IPS-18a (cell line): ENCODE data around the gene ZRSR2.

Experiments
- H3K27ac ChIP-seq: one replicate; pipeline ENCODE4 v1.5.1; 2013; ENCODE audit warnings: low read length
- H3K27me3 ChIP-seq: one replicate; pipeline ENCODE4 v1.6.1; 2013; ENCODE audit warnings: mild to moderate bottlenecking, low read length; ENCODE audit not compliant: control insufficient read depth, insufficient read depth
- H3K36me3 ChIP-seq: one replicate; pipeline ENCODE4 v1.6.1; 2013; ENCODE audit warnings: low read depth, low read length; ENCODE audit not compliant: control insufficient read depth
- H3K4me1 ChIP-seq: one replicate; pipeline ENCODE4 v1.6.1; 2013; ENCODE audit warnings: low read depth, low read length; ENCODE audit not compliant: control insufficient read depth
- H3K4me3 ChIP-seq: one replicate; pipeline ENCODE4 v1.5.1; 2013; ENCODE audit warnings: low read length
- H3K9ac ChIP-seq: one replicate; pipeline ENCODE4 v1.6.1; 2013; ENCODE audit warnings: mild to moderate bottlenecking, low read length, moderate library complexity
- H3K9me3 ChIP-seq: one replicate; pipeline ENCODE4 v1.6.1; 2013; ENCODE audit warnings: low read depth, low read length; ENCODE audit not compliant: control insufficient read depth

Gene ZRSR2

DNA sequence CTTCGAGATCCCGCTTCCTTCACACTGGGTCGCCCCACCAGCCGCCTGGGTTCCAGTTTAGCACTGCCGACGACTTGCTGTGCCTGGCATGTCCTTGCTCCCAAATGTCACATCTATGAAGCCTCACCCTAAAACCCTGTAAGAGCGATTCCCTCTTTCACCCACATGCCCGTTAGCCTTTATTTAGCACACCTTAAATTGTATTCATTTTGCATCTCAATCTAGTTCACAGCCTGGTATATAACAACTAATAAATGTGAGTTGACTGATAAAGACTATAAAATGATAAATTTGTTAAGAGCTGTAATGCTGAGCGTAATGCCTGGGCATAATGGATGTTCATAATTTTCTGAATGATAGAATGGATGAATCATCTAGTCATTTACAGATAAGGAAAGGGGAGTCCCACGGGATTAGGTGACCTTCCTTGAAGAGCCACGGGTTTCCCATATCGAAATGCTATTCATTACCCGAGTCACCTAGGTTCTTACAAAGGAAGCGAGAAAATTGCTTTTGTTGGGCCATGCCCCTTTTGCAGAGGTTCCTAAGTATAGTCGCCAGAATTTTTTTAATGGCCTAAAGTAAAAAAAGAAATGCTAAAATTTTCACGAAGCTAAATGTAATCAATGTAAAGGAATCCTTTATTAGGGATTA lies 65.4 kb downstream of the ZRSR2 start:
- Histone ChIP-seq H3K27me3 (no peaks in the 10 kb centered on the region), H3K4me3 (peak overlapping the region; percentile 98), H3K4me1 (peaks cover 37% of the 10 kb centered on the region), H3K9ac (peak overlapping the region; percentile 58), H3K36me3 (peaks cover 22% of the 10 kb centered on the region), H3K9me3 (no peaks in the 10 kb centered on the region), H3K27ac (peak overlapping the region; percentile 2)

DNA sequence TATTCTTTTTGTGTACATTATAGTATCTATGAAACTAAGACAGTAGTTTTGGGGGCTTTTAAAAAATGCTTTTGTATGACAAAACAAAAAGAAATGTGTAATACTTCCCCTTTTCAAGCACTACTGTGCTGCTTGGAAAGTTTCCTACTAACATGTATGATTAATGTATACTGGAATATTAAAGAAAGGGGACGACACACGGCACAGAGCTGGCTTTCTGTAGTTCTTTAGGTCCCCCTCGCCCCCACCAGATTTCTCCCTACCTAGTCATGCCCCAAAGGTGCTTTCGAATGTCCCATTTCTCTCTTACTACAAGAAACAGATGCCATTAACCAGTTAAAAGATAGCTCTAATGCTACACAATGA lies 65.9 kb downstream of the ZRSR2 start:
- H3K9ac ChIP-seq, result peak overlapping the region; percentile 58
- peaks cover 32% of the 10 kb centered on the region for H3K4me1 ChIP-seq
- H3K27ac ChIP-seq, result no peak overlapping the region
- H3K4me3 ChIP-seq, result peak overlapping the region; percentile 98
- H3K9me3 ChIP-seq, result no peaks in the 10 kb centered on the region
- no peaks in the 10 kb centered on the region for H3K27me3 ChIP-seq
- H3K36me3 ChIP-seq, result peaks cover 17% of the 10 kb centered on the region

DNA sequence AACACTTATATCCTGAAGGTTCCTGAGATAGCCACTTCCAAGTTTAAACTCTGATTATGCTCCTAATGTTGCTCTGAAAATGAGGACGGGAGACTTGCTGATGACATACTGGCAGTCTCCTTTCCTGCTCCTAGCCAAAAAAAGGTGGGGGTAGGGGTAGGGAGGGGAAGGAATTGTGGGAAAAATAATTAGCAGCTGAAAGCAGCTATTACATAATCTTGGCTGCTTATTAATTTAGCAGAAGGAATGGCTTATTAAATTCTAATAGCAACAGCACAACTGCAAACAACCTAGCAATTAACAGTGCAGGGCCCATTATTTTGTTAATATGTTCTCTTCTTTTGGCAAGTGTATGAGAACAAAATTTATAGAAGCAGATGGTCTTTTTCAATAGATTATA lies 66.4 kb downstream of the ZRSR2 start:
- no peaks in the 10 kb centered on the region for H3K9me3 ChIP-seq
- H3K4me1 ChIP-seq, result peaks cover 28% of the 10 kb centered on the region
- no peaks in the 10 kb centered on the region for H3K27me3 ChIP-seq
- peak overlapping the region; percentile 98 for H3K4me3 ChIP-seq
- peak overlapping the region; percentile 58 for H3K9ac ChIP-seq
- no peak overlapping the region for H3K27ac ChIP-seq
- H3K36me3 ChIP-seq, result peaks cover 13% of the 10 kb centered on the region

DNA sequence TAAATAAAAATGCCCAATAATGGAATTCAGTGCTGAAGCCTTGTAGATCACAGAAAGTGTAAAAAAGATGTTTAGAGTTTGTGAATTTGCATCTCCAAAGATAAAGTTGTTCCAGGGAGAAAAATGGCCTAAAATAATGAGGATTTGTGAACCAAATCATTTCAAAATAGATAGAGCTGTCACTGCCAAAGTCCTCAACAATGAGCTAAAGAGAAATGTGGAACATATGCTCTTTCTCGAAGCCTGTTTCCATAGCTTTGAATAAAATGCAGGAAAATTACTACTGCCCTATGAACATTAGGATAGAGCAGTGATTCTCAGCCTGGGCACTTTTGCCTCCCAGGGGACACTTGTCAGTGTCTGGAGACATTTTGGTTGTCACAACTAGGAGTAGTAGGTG lies 67.8 kb downstream of the ZRSR2 start:
- Histone ChIP-seq H3K27me3 (no peaks in the 10 kb centered on the region), H3K36me3 (no peaks in the 10 kb centered on the region), H3K4me1 (peaks cover 18% of the 10 kb centered on the region), H3K27ac (no peak overlapping the region), H3K9ac (no peak overlapping the region), H3K4me3 (no peak overlapping the region), H3K9me3 (no peaks in the 10 kb centered on the region)

DNA sequence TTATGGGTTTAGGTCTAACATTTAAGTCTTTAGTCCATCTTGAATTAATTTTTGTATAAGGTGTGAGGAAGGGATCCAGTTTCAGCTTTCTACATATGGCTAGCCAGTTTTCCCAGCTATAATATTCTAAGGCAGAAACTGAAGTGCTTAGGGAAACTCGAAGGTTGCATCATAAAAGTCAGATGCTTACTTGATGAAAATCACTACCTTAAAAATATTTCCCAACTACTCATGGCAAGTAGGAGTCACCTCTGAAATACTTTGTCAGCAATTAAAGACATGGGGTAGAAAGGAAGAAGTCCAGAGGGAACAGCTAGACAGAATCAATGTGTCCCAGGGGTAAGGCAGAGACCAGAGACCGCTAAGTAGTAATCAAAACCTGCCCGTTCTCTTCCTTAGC lies 70.6 kb downstream of the ZRSR2 start:
- no peaks in the 10 kb centered on the region for H3K36me3 ChIP-seq
- H3K27ac ChIP-seq, result no peak overlapping the region
- no peaks in the 10 kb centered on the region for H3K27me3 ChIP-seq
- H3K9ac ChIP-seq, result no peak overlapping the region
- peaks cover 14% of the 10 kb centered on the region for H3K4me1 ChIP-seq
- no peaks in the 10 kb centered on the region for H3K9me3 ChIP-seq
- no peak overlapping the region for H3K4me3 ChIP-seq

DNA sequence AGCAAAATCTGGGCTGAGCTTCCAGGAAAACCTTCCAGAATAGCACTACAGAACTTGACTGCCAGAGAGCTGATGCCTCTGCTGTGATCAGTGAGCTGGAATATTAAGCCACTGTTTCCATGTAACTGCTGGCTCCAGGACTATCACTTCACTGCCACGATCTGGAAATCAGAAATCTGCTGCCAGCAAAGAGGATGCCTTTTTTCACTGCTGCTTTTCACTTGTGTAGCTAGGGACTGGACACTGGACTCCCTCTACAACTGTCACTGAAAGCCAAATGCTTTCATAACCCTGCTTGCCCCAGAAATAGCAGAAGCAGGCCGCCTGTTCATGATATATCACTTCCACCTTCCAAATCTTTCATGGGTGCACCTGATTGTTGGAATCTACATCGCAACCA lies 73.7 kb downstream of the ZRSR2 start:
- Histone ChIP-seq H3K9me3 (no peaks in the 10 kb centered on the region), H3K9ac (no peak overlapping the region), H3K4me3 (no peak overlapping the region), H3K27ac (no peak overlapping the region), H3K27me3 (no peaks in the 10 kb centered on the region), H3K4me1 (peaks cover 3% of the 10 kb centered on the region), H3K36me3 (no peaks in the 10 kb centered on the region)

DNA sequence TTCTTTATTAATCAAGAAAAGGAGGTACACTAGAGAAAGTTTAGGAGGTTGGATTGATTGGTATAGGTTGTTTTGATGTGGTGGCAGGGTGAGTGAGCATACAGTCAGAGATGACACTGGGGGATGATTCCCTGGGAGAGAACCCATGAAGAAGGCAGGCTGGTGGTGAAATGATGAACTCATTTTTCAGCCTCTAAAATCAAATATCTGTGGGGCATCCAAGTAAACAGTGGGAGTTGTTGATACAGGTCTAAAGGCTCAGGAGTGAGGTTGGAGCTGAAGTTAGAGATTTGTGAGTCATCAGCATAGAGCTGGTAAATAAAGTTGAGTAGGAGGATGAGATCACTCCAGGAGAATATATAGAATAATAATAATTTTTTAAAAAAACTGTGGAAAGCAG lies 74.3 kb downstream of the ZRSR2 start:
- Histone ChIP-seq H3K9me3 (no peaks in the 10 kb centered on the region), H3K9ac (no peak overlapping the region), H3K4me3 (no peak overlapping the region), H3K36me3 (no peaks in the 10 kb centered on the region), H3K4me1 (peaks cover 3% of the 10 kb centered on the region), H3K27ac (no peak overlapping the region), H3K27me3 (no peaks in the 10 kb centered on the region)

DNA sequence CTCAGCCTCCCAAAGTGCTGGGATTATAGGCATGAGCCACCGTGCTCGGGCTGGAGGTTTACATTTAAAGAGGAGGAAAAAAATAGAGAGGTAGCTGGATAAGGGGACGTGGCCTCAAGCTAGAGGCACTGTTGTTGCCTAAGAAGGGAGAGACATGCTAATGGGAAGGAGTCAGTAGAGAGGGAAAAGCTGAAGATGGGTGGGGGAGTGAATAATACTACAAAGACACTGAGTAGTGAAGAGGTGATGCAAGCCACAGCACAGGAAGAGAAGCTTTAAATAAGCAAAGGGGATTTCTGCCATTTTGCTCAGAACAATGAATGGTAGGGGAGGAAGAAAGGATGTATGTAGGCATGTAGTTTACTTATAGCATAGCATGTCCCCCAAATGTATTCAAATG lies 75.9 kb downstream of the ZRSR2 start:
- Histone ChIP-seq H3K36me3 (no peaks in the 10 kb centered on the region), H3K4me1 (peaks cover 3% of the 10 kb centered on the region), H3K9ac (no peak overlapping the region), H3K9me3 (no peaks in the 10 kb centered on the region), H3K27ac (no peak overlapping the region), H3K4me3 (no peak overlapping the region), H3K27me3 (no peaks in the 10 kb centered on the region)

DNA sequence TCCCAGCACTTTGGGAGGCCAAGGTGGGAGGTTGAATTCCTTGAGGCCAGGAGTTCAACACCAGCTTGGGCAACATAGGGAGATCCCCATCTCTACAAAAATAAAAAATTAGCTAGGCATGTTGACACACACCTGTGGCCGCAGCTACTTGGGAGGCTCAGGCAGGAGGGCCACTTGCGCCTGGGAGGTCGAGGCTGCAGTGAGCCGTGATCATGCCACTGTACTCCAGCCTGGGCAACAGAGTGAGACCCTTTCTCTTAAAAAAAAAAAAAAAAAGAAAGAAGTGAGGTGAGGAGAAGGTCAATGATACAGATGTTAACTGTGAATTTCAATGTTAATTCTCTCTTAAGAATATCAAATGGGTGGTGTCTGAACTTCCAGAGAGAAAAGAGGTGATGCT lies 79.4 kb downstream of the ZRSR2 start:
- H3K27ac ChIP-seq, result no peak overlapping the region
- no peak overlapping the region for H3K9ac ChIP-seq
- peaks cover 3% of the 10 kb centered on the region for H3K4me1 ChIP-seq
- H3K9me3 ChIP-seq, result no peaks in the 10 kb centered on the region
- no peaks in the 10 kb centered on the region for H3K27me3 ChIP-seq
- H3K36me3 ChIP-seq, result no peaks in the 10 kb centered on the region
- no peak overlapping the region for H3K4me3 ChIP-seq

DNA sequence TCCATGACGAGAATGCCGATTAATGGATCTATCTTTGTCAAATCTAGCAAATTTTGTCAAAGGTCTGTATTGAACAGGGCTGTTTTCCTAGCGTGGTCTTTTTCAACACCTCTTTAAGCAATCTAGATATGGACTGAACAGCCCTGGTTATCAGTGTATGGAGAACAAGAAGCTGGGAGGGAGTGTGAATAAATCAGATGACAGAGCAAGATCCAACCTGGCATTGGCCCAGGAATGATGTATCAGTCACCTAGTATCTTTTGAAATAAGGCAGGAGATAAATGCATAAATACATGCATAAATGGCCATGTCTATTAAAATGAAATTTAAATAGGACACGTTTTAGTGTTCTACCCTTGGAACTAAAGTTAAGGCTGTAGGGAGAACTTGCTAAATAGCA lies 80.0 kb downstream of the ZRSR2 start:
- no peak overlapping the region for H3K4me3 ChIP-seq
- H3K9me3 ChIP-seq, result no peaks in the 10 kb centered on the region
- H3K9ac ChIP-seq, result no peak overlapping the region
- H3K36me3 ChIP-seq, result no peaks in the 10 kb centered on the region
- no peaks in the 10 kb centered on the region for H3K27me3 ChIP-seq
- H3K4me1 ChIP-seq, result peaks cover 3% of the 10 kb centered on the region
- H3K27ac ChIP-seq, result no peak overlapping the region
